ENCODE data around the gene SLC25A1.

- no peak for TF ChIP-seq NBN (IDR thresholded peaks at IDR 0.05)
- no peak for TF ChIP-seq ATF3 (IDR thresholded peaks at IDR 0.05; ENCODE audit: borderline replicate concordance, extremely low read depth, low read depth, low read length)
- TF ChIP-seq CTCF (IDR thresholded peaks at IDR 0.05 in 2 of 3, conservative IDR thresholded peaks at IDR 0.05 in 1 of 3; ENCODE audit: control insufficient read depth in 2 of 3, extremely low read depth in 1 of 3, insufficient read depth in 1 of 3, low read depth in 3 of 3, low read length in 3 of 3): no peak
- no peak for TF ChIP-seq EZH2 (IDR thresholded peaks at IDR 0.05; ENCODE audit: borderline replicate concordance, control insufficient read depth, low read depth, low read length)
- TF ChIP-seq, protein P1, sequence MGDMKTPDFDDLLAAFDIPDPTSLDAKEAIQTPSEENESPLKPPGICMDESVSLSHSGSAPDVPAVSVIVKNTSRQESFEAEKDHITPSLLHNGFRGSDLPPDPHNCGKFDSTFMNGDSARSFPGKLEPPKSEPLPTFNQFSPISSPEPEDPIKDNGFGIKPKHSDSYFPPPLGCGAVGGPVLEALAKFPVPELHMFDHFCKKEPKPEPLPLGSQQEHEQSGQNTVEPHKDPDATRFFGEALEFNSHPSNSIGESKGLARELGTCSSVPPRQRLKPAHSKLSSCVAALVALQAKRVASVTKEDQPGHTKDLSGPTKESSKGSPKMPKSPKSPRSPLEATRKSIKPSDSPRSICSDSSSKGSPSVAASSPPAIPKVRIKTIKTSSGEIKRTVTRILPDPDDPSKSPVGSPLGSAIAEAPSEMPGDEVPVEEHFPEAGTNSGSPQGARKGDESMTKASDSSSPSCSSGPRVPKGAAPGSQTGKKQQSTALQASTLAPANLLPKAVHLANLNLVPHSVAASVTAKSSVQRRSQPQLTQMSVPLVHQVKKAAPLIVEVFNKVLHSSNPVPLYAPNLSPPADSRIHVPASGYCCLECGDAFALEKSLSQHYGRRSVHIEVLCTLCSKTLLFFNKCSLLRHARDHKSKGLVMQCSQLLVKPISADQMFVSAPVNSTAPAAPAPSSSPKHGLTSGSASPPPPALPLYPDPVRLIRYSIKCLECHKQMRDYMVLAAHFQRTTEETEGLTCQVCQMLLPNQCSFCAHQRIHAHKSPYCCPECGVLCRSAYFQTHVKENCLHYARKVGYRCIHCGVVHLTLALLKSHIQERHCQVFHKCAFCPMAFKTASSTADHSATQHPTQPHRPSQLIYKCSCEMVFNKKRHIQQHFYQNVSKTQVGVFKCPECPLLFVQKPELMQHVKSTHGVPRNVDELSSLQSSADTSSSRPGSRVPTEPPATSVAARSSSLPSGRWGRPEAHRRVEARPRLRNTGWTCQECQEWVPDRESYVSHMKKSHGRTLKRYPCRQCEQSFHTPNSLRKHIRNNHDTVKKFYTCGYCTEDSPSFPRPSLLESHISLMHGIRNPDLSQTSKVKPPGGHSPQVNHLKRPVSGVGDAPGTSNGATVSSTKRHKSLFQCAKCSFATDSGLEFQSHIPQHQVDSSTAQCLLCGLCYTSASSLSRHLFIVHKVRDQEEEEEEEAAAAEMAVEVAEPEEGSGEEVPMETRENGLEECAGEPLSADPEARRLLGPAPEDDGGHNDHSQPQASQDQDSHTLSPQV (IDR thresholded peaks at IDR 0.05): no peak
- TF ChIP-seq MYB (IDR thresholded peaks at IDR 0.05; ENCODE audit: borderline replicate concordance, low read depth, low read length): no peak
- TF ChIP-seq, protein P2, sequence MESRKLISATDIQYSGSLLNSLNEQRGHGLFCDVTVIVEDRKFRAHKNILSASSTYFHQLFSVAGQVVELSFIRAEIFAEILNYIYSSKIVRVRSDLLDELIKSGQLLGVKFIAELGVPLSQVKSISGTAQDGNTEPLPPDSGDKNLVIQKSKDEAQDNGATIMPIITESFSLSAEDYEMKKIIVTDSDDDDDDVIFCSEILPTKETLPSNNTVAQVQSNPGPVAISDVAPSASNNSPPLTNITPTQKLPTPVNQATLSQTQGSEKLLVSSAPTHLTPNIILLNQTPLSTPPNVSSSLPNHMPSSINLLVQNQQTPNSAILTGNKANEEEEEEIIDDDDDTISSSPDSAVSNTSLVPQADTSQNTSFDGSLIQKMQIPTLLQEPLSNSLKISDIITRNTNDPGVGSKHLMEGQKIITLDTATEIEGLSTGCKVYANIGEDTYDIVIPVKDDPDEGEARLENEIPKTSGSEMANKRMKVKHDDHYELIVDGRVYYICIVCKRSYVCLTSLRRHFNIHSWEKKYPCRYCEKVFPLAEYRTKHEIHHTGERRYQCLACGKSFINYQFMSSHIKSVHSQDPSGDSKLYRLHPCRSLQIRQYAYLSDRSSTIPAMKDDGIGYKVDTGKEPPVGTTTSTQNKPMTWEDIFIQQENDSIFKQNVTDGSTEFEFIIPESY (IDR thresholded peaks at IDR 0.05): no peak
- TF ChIP-seq ESRRA (IDR thresholded peaks at IDR 0.05; ENCODE audit: low read length): no peak
- no peak for TF ChIP-seq SUZ12 (IDR thresholded peaks at IDR 0.05; ENCODE audit: unreplicated experiment)
- TF ChIP-seq RCOR1 (conservative IDR thresholded peaks at IDR 0.05; ENCODE audit: low read depth, low read length): no peak
- TF ChIP-seq TAF1 (IDR thresholded peaks at IDR 0.05; ENCODE audit: borderline replicate concordance, low read depth, low read length): no peak
- no peak for TF ChIP-seq FOS (IDR thresholded peaks at IDR 0.05; ENCODE audit: borderline replicate concordance, extremely low read depth, insufficient read length)
- no peak for TF ChIP-seq PML (IDR thresholded peaks at IDR 0.05; ENCODE audit: low read length)
Measured at GRCh38 chr22:19224985-19225384, 46.4 kb upstream of the SLC25A1 start.

Data from GM12878 (cell line).